NT2/D1 (cell line): ENCODE measurements around the gene LZTS3.

ENCODE experiments used
- SUZ12 ChIP-seq: IDR thresholded peaks from 2 replicates; pipeline ENCODE4 v1.6.1; 2011; ENCODE audit not compliant: insufficient read length, insufficient read depth; ENCODE audit errors: extremely low read depth
- YY1 ChIP-seq: IDR thresholded peaks from 2 replicates; pipeline ENCODE4 v1.6.1; 2011; ENCODE audit not compliant: insufficient read length, insufficient read depth
- ZNF274 ChIP-seq: IDR thresholded peaks from 2 replicates; pipeline ENCODE4 v1.6.1; 2011; ENCODE audit warnings: mild to moderate bottlenecking, low read depth, low read length

DNA sequence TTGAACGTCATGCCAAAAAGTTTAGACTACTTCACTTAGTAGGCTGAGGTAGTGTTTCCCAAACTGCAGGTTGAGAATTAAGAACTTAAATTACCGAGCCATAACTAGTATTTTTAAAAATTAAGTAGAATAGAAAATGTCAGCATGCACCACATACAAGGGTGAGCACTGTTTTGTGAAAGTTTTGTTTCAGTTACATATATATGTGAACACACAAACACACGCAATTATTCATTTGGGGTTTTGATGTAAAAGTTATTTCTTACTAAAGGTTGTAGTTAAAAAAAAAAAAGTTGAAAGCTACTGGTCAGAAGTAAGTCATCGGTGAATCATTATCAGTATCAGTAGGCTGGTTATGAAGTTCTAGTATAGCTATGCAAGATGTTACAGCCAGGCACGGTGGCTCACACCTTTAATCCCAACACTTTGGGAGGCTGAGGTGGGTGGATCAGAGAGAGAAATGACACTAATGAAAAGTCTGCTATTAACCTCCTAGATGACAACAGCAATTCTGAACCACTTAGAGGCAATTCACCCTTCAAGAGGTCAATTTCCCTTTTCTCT lies 37.8 kb downstream of the LZTS3 start:
- TF ChIP-seq SUZ12: no peak
- TF ChIP-seq YY1: no peak
- no peak for TF ChIP-seq ZNF274
